Right atrium auricular region (tissue), 2 donors: ENCODE results near the gene COG2. TPM values are rescaled to one million over a fixed set of nuclear protein-coding genes. Genes with fewer than 3 reads are reported as not detected.

Experiments used
- DNase-seq: peaks from one replicate; pipeline ENCODE4 v3.0.0-alpha.2; 2019; ENCODE audit warnings: low spot score
- H3K27ac ChIP-seq, 2 donors: fragments of 200-600 bp; sonication (generic); 1 replicate in 1 of 2; 2 replicates in 1 of 2; pipeline ENCODE4 v1.5.1; 2016 to 2019
- H3K27me3 ChIP-seq, 2 donors: fragments of 200-600 bp; sonication (generic); one replicate each; pipeline versions ENCODE4 v1.5.1 to v1.6.0; 2017 to 2019
- H3K36me3 ChIP-seq: fragments of 200-600 bp; sonication (generic); one replicate; pipeline ENCODE4 v1.5.1; 2016
- H3K4me1 ChIP-seq, 2 donors: fragments of 200-600 bp; sonication (generic); one replicate each; pipeline versions ENCODE4 v1.5.1 to v1.6.0; 2017 to 2019
- H3K4me3 ChIP-seq, 2 donors: fragments of 200-600 bp; sonication (generic); 1 replicate in 1 of 2; 2 replicates in 1 of 2; pipeline ENCODE4 v1.5.1; 2017 to 2019; ENCODE audit warnings: mild to moderate bottlenecking in 1 of 2, moderate library complexity in 1 of 2
- H3K9me3 ChIP-seq, 2 donors: fragments of 200-600 bp; sonication (generic); one replicate each; pipeline ENCODE4 v1.5.1; 2019
- total RNA-seq, 2 donors: library from RNA; depleted of rRNA; stranded (reverse); fragments of >200 nt; gene quantifications; one replicate each; pipeline ENCODE4 v1.1.0, GENCODE V29; 2016
- TF ChIP-seq, protein P1 (sequence below), 2 donors: fragments of 200-600 bp; sonication (generic); IDR thresholded peaks; one replicate each; pipeline ENCODE4 v1.5.1; 2019; ENCODE audit warnings: antibody characterized with exemption in 2 of 2

COG2 gene, protein sequence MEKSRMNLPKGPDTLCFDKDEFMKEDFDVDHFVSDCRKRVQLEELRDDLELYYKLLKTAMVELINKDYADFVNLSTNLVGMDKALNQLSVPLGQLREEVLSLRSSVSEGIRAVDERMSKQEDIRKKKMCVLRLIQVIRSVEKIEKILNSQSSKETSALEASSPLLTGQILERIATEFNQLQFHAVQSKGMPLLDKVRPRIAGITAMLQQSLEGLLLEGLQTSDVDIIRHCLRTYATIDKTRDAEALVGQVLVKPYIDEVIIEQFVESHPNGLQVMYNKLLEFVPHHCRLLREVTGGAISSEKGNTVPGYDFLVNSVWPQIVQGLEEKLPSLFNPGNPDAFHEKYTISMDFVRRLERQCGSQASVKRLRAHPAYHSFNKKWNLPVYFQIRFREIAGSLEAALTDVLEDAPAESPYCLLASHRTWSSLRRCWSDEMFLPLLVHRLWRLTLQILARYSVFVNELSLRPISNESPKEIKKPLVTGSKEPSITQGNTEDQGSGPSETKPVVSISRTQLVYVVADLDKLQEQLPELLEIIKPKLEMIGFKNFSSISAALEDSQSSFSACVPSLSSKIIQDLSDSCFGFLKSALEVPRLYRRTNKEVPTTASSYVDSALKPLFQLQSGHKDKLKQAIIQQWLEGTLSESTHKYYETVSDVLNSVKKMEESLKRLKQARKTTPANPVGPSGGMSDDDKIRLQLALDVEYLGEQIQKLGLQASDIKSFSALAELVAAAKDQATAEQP
- 10 to 100 TPM; 27.6 to 34.7 TPM for total RNA-seq

DNA sequence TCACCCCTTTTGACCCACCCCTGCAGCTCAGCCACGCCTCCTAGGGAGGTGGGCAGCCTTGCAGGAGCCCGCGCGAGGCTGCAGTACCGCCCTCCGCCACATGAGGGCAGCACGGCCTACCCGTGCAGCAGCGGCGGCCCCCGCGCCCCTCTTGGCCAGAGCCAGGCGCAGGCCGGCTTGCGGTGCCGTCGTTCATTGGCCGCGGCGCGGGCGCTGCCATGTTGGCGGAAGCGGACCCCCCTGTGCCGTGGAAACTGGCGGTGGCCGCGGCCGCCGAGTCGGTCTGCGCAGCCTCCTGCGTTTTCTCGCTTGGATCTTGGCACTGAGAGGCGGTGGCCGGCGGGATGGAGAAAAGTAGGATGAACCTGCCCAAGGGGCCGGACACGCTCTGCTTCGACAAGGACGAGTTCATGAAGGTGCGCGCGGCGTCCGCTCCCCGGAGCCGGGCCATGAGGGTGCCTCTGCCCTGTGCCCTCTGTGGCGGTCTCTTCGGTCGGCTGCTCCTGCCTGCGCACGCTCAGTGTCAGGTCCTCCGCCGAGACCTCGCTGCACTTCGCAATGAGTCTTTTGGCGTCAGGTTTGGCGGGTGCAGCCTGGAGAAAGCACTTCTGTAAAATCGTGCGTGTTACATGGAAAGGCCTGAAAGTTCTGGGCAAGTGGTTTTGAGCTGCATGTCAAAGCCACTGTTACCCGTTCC, at the start of gene COG2:
COG2 (plus strand) TSS at position 219 of the 697 bp plus-strand sequence; CDS start at position 345, 126 bp downstream.
- H3K27ac ChIP-seq, result peak within 1 kb of the TSS; percentile 79 to 80
- H3K4me1 ChIP-seq, result peaks cover 0 to 36% of the 10 kb centered on the region in 2 donors
- no peaks in the 10 kb centered on the region for H3K36me3 ChIP-seq
- H3K4me3 ChIP-seq, result peak within 1 kb of the TSS; percentile 68 to 75
- TF ChIP-seq, protein P1, sequence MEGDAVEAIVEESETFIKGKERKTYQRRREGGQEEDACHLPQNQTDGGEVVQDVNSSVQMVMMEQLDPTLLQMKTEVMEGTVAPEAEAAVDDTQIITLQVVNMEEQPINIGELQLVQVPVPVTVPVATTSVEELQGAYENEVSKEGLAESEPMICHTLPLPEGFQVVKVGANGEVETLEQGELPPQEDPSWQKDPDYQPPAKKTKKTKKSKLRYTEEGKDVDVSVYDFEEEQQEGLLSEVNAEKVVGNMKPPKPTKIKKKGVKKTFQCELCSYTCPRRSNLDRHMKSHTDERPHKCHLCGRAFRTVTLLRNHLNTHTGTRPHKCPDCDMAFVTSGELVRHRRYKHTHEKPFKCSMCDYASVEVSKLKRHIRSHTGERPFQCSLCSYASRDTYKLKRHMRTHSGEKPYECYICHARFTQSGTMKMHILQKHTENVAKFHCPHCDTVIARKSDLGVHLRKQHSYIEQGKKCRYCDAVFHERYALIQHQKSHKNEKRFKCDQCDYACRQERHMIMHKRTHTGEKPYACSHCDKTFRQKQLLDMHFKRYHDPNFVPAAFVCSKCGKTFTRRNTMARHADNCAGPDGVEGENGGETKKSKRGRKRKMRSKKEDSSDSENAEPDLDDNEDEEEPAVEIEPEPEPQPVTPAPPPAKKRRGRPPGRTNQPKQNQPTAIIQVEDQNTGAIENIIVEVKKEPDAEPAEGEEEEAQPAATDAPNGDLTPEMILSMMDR (IDR thresholded peaks at IDR 0.05), result peak; percentile 100
- DNase-seq, result peak; percentile 91
- no peaks in the 10 kb centered on the region for H3K9me3 ChIP-seq
- H3K27me3 ChIP-seq, result no peaks in the 10 kb centered on the region

DNA sequence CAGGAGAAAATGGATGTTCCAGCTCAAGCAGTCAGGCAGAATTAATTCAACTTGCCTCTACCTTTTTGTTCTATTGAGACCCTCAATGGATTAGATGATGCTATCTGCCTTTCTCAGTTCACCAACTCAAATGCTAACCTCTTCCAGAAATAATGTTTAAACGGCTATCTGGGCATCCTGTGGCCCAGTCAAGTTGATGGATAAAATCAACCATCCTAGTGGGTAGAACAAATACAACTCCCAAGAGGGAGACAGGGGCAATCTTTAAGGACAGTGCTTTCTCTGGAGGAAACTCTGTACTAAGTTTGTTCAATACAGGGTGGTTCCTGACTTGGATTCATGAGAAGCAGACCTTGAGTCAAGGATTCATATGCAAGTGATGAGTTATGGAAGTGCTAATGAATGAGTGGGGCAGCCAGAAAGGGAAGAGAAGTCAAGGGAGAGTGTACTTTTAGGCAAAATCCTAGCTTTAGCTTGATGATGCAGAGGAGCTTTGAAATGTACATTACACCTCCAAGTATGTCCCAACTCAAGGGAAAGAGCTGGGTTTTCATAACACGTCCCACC, 49.4 kb upstream of the COG2 start:
- H3K27me3 ChIP-seq, result no peaks in the 10 kb centered on the region
- H3K36me3 ChIP-seq, result no peaks in the 10 kb centered on the region
- no peaks in the 10 kb centered on the region for H3K4me1 ChIP-seq
- H3K4me3 ChIP-seq, result no peak overlapping the region
- TF ChIP-seq, protein P1 (IDR thresholded peaks at IDR 0.05), result no peak
- no peaks in the 10 kb centered on the region for H3K9me3 ChIP-seq
- H3K27ac ChIP-seq, result no peak overlapping the region
- no peak for DNase-seq

DNA sequence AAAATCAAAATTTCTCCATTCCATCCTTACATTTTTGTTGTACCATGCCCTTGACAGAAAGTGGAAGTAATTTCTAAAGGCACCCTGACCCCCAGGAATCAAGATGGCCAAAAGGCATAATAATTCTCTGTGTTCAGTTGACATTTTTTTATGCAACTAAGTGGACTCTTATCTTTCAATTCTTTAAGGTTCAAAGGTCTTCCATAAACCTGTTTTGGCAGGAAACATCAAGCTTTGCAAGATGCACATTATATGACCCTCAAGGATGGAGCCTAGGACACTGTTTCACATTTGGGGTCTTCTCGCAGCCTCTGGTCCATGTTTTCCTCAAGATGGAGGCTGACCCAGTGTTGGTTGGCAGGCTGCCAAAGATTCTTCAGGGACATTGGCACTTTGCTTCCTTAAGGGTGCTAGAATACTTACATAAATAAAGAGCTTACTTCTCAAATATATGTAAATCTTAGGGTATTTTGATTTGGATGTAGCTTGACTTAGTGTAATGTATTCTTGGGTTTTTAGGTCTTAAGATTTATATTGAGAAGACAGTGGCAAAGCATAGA, 48.0 kb upstream of the COG2 start:
- Histone ChIP-seq H3K4me1 (no peaks in the 10 kb centered on the region), H3K27me3 (no peaks in the 10 kb centered on the region), H3K36me3 (no peaks in the 10 kb centered on the region), H3K4me3 (no peak overlapping the region), H3K9me3 (no peaks in the 10 kb centered on the region), H3K27ac (no peak overlapping the region)
- no peak for DNase-seq
- TF ChIP-seq, protein P1 (IDR thresholded peaks at IDR 0.05), result no peak

DNA sequence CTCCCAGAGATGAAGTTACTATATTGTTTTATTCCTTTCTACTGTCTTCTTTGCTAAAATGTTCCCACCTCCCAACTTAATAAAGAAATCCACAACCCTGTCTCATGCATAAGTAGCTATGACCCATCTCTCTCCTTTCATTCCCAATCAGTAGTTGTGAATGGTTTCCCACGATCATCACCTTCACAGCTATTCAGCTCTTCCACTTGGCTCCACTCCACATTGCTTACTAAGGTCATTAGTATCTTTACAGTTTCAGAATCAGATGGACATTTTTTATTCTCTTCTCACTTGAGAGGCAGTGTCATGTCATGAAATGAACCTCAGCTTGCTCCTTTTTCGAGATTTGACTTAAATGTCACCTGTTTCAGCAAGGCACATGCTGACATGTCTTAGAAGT, 47.1 kb upstream of the COG2 start:
- no peaks in the 10 kb centered on the region for H3K4me1 ChIP-seq
- H3K27me3 ChIP-seq, result no peaks in the 10 kb centered on the region
- H3K9me3 ChIP-seq, result no peaks in the 10 kb centered on the region
- no peak for DNase-seq
- H3K36me3 ChIP-seq, result no peaks in the 10 kb centered on the region
- no peak overlapping the region for H3K4me3 ChIP-seq
- no peak overlapping the region for H3K27ac ChIP-seq
- TF ChIP-seq, protein P1 (IDR thresholded peaks at IDR 0.05), result no peak

DNA sequence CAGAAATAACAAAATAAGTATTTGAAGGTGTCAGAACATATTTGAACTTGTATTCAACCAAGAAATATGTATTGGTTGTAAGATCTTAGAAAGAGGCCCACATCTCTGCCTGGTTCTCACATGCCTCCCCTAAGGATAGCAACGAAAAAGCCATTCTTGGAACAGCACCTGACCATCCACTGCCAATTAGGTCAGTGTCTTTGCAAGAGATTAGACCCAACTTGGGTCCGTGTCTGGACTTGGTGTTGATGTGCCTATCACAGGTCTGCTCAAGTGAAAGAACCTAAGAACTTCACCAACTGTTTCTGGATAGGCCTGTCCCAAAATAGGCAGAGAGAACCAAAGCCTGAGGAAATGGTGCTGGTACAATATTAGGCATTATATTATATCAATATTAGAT, 46.0 kb upstream of the COG2 start:
- DNase-seq, result no peak
- H3K9me3 ChIP-seq, result no peaks in the 10 kb centered on the region
- TF ChIP-seq, protein P1 (IDR thresholded peaks at IDR 0.05), result no peak
- H3K27me3 ChIP-seq, result no peaks in the 10 kb centered on the region
- no peaks in the 10 kb centered on the region for H3K4me1 ChIP-seq
- H3K36me3 ChIP-seq, result no peaks in the 10 kb centered on the region
- no peak overlapping the region for H3K4me3 ChIP-seq
- no peak overlapping the region for H3K27ac ChIP-seq
